Activated CD8-positive, alpha-beta memory T cell treated with anti-CD3 and anti-CD28 coated beads for 1 hour (primary cell): ENCODE measurements around the gene FMN1.

ENCODE experiments used
- DNase-seq, 2 donors: peaks; one replicate each; pipeline ENCODE4 v3.0.0-alpha.2; 2020; ENCODE audit warnings: low read depth in 1 of 2; ENCODE audit errors: extremely low read depth in 1 of 2

FMN1 gene

DNA sequence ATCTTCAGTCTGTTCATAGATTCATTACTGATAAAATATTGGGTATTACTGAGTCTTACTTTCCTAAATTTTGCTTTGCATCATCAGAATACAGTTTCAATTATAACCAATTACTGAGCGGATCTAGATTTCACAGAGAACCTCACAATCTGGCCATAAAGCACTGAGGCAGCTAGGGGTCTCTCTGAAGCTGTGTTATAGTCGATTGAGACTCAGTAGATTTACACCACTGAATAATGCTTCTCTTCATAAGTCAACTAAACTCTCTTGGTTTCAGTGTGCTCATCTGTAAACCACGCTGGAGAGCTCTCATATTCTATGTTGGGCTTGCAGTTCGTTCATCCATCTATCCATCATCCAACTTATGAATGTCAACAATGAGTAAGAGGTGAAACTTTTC, 296.1 kb downstream of the FMN1 start:
- no peak for DNase-seq

DNA sequence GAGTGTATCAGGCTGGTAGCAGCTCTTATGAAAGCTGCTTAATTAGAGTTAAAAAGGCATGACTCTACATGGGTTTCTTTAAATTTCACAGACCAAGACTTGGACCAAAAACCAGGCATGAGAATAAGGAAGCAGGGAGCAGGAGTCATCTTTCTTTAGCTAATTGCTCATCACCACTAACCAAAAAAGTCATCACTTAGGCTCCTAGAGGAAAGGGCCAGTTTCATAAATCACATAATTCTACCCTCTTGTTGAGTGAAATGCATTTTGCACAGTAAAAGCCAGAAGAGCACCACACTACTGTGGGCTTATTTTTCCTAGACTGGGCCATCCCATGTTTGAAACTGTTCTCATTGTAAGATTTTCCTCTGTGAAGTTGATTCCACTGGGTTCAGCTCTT, 301.1 kb downstream of the FMN1 start:
- no peak for DNase-seq

DNA sequence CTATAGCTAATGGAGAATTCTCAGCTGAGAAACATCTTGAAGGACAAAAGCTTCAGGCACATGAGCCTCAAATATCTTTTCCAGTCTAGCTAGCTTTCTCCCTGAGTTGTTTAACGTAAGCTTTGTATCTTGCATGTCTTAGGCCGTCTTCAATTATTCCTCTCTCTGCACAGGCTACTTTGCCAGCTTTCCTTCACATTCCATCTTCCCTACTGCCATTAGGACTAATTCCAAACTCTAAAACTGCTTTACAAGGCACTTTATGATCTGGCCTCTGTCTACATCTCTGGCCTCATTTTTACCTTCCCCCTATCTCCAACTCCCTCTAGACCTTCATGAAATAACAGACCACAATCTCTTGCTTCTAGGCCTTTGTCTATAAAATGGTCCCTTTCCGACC, 305.3 kb downstream of the FMN1 start:
- no peak for DNase-seq

DNA sequence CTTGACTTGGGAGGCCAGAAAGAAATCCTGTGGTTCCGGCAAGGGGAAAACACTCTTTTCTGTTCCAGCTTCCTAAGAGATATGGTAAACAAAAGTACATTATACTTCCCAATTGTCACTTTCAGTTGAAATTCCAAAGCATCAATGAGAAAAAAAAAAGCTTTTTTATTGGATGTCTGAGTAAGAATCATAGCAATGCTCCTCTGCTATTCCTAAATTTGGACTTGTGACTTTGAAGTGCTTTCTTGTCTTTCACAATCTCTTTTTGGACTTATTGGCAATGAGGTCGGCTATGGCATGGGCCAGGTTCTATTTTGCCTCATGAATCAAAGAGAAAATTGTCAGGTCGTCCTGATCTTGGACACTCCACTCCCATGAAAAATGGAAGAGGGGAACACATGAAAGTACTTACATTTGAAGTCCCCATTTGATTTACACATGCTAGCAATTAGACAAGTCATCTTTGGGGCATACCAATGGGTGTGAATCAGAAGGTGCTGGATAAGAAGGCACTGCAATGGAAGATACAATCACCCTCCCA, 306.2 kb downstream of the FMN1 start:
- DNase-seq, result no peak

DNA sequence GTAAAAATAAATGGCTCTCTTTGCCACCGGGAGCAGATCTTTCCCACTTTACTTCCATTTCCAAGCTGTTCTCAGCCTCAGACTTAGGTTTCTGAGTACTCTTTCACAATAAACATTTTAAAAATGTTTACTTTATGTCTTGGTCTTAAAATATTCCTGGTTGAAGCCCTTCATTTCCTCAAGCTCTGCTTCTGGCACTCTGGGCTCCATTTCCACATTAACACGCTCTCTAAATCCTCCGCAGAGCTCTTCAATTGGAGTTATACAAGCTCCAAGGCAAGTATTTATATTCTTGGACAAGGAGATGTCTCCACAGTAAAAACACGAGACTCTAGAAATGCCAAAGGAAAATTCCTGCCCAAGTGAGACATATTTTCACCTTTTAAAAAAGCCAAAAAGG, 307.4 kb downstream of the FMN1 start:
- DNase-seq, result no peak

DNA sequence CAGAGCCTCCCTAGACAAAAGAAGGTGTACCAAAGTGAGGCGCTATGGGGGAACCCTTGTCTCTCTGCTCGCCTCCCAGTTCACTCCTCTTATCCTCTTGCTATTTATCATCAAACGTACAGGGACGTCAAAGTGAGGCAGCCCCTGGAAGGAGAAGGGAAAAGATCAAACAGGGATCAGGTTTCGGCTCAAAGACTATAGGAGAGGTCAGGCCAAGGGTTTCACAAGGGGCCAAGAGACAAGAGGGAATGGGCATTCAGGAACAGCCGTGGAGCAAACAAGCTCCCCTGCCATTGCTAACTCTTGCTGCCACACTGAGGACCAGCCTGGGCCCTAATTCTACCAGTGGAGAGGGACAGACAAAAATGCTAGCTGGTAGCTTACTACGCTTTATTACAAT, 308.1 kb downstream of the FMN1 start:
- no peak for DNase-seq

DNA sequence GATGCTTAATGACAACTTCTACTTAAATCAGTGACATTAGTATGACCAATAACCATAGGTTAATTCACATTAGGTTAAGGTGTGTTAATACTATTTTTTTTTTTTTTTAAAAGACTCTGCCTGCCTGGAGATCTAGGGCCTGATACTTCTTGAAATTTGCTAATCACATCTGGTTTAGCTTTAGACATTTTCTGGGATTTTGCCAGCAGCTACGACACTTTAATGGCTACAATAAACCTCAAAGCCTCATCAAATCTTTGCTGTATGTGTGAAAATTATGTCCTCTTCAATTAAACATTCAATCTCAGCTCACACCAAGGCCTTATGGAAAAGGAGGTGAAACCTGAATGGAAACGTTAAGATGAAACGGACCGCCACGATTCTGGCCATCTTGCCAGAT, 308.8 kb downstream of the FMN1 start:
- DNase-seq, result no peak

DNA sequence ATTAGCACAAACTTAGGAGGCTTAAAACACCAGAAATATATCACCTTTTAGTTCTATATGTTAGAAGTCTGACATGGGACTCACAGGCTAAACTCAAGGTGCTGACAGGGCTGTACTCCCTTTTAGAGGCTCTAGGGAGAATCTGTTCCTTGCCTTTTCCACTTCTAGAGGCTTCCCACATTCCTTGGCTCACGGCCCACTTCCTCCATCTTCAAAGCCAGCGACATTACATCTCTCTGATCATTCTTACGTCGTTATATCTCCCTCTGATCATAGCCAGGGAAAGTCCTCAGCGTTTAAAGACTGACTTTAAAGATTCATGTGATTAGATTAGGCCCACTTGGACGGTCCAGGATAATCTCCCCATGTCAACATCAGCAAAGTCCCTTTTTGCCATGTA, 310.4 kb downstream of the FMN1 start:
- DNase-seq, result no peak

DNA sequence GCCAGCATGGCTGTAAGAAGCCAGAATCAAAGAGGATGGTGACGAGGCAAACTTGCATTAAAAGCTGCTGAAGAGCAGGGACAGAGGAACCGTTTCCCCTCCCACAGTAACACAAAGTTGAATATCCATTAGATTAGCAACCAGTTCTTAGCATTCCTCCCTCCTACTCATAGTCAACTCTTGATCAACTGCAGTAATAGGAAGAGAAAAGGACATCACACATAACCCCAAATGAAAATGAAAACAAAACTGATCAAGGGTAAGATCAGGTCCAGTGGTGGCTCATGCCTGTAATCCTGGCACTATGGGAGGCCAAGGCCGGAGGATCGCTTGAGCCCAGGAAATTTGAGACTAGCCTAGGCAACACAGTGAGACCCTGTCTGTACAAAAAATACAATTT, 311.6 kb downstream of the FMN1 start:
- DNase-seq, result no peak

DNA sequence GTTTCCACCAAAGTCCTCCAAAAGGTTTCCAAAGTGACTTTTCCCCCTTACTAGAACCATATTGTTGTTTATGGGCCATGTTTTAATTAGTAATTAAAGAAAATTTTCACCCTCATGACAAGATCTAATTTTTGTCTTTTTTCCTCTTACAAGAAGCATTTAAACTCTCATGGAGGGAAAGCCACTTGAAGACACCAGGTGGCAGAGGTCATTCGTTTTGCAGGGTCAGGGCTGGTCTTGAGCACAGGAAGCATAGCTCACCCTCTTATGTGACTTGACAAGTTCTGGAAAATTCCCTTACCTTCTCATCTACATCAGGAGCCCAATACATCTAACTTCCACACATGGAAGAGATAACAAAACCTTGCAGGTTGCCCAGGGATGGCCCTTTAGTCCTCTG, 313.0 kb downstream of the FMN1 start:
- DNase-seq, result no peak

DNA sequence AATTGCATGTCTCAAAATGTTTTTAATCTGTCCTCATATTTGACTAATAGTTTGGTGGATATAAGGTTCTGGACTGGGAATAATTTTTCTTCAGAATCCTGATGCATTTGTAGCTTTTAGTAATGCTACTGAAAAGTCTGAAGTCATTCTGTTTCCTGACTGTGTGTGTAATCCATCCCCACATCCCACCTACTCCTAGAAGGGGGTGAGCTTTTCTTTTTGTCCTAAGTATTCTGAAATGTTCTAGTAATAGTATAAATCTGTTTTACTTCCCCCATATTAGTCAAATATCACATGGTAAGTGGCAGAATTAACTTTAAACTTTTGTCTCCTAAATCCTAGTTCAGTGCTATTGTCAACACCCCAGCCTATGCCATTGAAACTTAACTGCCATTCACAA, 313.9 kb downstream of the FMN1 start:
- DNase-seq, result no peak

DNA sequence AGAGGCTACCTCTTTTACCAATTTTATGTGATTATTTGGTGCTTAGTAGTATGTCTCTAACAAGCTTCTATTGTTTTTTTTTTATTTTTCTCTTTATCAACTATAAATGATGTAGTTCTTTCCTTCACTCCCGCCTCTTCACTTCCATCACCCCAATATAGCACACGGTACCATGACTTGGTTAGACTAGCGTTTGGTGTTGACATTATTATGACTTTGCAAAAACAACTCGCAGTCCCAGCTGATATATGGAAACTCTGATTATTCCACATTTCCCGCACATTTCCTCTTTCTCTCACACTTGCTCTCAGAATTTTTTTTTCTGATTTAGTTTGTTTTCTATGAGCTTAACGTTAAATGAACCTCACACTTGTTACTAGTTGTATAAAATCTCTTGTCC, 314.5 kb downstream of the FMN1 start:
- no peak for DNase-seq

DNA sequence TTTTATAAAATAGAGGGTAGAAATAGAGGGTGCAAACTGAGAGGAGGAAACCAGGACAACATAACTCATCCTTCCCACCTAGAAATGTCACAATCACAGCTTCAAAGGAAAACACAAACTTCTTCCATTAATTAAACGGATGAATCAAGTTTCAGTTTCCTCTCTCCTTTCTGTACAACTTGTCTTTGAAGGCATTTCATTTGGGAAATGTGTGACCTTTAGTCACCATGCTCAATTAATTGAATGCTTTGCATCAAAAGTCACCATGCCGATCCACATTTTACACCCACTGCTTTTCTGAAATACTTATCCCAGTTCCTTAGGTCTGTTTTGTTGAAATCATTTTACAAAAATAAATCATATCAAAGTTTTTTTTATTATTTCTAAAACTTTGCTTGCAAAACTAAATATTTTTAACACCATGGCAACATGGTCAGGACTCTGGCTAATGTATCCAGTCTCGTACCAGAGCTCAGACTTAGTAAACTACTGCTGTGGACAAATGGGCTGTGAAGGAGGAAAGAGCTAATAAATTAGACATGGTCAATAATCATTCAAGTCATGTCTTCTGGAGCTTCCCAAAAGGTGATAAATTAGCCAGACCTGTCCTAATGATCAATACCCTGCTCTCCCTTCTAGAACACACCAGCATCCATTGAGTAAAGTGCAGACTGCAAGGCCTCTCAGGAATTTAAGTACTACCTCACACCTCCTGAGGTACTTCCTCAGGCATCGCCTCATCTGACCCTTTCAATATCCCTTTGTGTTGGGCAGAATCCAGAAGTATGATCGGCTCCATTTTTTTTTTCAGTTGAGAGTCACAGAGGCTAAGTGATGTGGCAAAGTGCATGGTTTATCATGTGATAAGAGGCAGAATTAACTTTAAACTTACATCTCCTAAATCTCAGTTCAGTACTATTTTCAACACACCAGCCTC, 315.4 kb downstream of the FMN1 start:
- no peak for DNase-seq

DNA sequence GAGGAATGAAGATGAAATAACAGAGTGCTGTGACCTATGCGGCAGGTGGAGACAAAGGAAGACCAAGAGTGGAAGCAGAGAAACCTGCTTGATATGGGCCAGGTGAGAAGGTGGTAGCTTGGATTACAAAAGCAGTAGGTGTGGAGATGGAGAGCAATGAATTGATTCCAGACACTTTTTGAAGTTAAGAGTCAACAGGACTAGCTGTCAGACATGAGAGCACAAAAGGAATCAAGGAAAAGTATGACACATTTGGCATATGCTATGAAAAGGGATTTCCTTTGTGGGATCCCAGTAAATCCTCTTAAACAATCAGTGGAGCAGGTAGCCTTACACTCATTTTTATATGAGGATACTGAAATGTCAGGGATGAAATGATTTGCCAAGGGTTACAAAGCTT, 316.2 kb downstream of the FMN1 start:
- DNase-seq, result no peak

DNA sequence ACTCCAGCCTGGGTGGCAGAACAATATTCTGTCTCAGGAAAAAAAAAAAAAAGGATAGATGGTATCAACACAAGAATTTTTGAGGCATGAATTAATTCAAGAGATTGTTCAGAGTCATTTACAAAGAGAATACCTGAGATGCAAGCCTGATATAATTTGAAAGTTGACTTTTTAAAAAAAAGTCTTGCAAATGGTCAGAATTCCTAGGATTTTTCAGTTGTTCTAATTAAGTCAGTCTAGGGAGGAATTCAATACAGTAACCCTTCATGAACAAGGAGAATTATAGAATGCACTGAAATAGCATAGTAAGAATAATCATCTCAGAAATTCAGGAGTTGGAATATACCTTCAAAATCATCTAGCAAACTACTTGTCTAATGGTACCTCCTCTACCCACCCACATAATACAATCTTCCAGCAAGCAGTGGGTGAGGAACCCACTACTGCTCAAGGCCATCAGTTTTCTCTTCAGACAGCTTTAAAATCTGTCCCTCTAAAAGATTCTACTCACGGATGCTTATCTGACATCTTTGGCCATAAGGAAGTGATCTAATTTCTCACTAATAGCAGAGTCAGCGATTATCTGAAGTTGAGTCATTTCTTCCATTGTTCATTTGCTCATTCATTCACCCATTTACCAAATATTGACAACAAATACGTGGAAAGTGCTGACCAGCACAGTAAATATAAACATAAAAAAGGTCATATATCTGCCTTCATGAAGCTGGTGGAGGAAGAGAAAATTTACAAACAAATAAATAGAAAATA, 317.1 kb downstream of the FMN1 start:
- DNase-seq, result no peak

DNA sequence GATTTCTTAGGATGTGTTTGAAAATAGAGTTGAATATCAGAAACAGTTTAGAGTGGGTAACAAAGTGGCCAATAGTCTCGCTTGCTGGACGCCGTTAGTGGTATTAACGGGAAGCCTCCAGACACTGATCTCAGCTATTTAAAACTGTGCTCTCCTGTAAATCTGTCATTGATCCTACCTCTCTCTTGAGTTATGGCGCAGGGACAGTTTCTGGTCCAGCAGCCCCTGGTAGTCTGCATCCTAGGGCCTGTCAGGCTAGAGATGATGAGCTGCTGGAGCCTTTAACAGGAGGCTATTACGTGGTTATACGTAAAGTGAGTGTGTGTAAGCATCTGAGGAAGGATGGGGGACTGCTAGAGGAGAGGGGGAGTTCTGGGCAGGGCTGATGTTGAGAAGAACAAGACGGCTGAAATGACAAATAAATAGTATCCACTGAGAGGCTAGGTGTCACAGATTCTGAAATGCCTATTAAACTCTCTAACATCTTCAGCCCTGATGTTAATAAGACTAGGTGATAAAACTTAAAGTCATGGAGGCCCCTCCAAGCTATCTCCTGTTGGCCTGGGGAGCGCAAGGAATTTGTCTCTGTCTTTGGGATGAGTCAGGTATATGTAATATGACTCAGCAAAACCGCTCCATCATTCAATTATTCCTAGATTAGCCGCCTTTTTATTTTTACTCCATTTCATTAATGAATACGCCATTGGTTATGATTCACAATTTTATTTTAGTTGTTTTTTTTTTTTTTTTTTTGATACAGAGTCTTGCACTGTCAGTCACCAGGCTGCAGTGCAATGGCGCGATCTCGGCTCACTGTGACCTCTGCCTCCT, 321.0 kb downstream of the FMN1 start:
- DNase-seq, result no peak

DNA sequence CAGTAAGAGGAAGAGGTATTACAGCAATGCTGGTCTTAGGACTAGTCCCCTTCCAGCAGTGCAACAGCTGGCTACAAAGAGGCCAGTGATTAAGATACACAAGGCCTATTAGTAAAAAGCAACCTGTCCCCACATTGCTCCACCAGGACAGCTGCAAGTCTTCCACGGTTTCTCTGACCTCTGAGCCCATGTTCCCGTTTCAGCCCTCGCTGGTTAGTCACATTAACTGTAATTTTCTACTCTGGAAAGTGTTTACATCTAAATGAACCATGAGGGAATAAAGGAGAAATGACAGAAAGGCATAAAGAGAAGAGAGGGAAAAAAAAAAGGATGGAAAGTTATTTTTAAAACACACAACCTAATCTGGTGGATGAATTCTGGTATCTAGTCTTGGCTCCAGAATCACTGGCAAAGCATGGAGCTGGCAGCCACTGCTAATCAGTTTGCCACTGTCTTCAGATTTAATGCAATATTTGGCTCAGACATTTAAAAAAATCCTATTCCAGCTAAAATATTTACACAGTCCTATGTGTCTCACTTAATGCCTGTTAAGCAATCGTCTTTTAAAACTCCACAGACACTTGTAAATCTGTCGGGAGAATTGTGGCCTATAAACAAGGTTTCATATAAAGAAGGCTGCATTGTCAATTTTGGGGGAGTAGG, 321.8 kb downstream of the FMN1 start:
- no peak for DNase-seq

DNA sequence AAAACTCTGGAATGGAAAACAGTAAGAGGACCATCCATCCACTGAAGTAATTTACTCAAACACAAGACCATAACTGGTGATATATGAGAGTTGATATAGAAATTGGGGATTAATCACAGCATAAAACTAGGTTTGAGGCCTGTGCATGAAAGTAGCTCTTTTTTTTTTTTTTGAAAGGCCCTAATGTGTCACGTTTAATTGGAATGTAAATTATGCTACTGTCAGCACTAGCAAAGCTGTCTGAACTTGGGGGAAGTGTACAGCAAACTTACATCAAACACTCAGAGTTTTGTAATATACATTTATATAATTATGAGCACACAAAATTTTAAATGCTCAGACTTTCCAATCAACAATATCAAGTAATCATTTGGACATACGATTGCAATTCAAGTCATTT, 322.6 kb downstream of the FMN1 start:
- no peak for DNase-seq

DNA sequence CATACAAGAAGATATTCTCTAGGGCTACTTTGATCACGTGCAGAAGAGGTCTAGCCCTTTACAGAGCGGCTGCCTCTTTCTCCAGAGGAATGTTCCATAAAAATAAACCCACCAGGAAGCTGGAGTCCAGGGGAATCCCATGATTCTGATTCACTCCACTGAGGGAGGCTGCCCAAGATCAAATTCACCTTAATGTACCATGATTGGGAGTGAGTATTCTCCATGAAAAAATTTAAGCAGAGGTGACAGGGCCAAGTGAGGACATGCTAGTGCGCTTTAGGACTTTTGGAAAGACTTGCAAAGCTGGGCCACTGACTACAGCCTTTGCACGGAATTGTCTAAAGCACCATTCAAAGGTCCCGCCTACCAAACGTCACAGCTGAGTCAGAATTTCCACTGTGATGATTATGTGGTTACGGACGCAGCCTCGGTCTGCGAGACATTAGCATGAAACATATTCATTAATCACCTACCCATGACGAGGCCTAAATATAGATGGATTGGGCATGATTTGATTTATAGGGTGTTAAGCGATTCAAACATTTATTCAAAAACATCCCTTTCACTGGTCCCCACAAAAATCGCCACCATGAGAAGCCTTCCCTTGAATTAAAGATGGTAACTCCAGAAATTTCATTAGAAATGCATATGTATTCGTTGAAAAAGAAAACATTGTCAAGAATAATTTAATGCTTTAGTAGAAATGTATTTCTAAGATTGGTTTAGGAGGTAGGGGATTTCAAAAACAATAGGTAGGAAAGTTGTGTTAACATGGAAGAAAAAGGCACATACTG, 324.1 kb downstream of the FMN1 start:
- DNase-seq, result no peak

DNA sequence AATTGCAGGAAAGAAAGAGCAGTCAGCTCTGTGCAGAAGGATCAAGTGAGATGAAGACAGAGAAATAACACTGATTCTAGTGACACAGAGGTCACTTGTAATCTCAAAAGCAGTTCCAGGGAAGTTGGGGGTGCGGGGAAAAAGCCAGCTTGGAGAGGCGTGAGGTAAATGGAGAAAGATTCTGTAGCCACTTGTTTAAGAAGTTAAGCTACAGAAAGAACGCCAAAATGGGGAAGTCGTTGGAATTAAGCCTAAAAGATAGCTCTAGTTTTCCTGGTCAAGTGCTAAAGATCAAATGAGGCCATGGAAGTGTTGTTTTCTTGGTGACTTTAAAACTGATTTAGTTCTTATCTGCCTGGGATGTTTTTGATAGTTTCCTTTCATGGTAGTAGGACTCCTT, 324.7 kb downstream of the FMN1 start:
- DNase-seq, result no peak
